Erythroblast (primary cell): Measurements from ENCODE around the gene MAD1L1.

Source experiments
- DNase-seq, 2 experiments: peaks; one replicate each; lab custom pipeline; 2025; lab: John Stamatoyannopoulos, UW
- GATA1 ChIP-seq: IDR thresholded peaks from 2 replicates; pipeline ENCODE4 v1.6.1; 2011; ENCODE audit warnings: low read depth, mild to moderate bottlenecking, control low read depth, low read length, moderate library complexity
- POLR2A ChIP-seq: IDR thresholded peaks from 2 replicates; pipeline ENCODE4 v1.6.1; 2011; ENCODE audit warnings: mild to moderate bottlenecking, low read length

MAD1L1 gene

DNA sequence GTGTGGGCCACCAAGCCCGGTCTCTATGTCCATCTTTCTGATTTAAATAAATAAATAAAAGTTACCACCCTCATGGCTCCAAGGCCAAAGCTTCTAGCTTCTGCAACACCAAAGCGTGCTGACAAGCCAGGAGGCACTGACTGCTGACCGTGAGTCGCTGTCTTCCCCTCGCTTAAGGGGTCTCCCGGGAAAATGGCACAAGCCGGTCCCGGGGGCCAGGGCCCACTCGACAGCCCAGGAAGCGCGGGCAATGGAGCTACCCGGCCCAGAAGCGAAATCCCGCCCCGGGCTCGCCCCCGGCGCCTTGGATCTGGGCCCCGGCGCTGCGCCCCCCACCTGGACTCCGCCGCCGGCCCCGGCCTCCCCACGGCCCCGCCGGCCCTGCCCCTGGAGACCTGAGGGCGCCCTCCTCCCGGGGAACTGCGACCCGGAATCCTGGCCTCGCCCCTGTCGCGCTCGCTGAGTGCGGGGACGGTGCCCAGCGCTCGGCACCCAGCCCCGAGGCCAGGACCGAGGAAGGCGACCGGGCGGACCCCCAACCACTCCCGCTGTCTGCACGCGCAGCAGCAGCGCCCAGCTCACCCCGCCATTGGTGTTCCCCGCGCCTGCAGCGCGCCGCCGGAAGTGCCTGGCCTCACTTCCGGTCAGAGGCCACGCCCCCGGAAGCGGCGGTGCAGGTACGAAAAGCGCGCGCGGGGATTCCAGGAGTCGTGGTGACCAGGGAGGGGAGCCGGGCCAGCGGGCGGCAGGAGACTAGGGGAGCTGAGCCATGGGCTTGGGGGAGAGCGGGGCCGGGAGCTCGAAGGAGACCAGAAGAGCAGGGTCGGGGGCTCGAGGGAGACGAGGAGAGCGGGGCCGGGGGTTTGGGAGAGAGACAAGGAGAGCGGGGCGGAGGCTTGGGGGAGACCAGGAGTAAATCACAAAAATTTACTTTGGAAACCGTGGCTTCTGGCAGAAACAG is 9.1 kb upstream of the MAD1L1 start, which contains the start of the genes MRM2 and NUDT1:
TSS of gene MRM2 (minus strand) at position 626 of the 961 bp plus-strand sequence. CDS start at position 590, 36 bp downstream.
TSS of gene NUDT1 (plus strand) at position 647 of the 961 bp plus-strand sequence. CDS start 2,349 bp downstream, outside the sequence.
- DNase-seq: peak; percentile 86 to 88
- TF ChIP-seq GATA1 (no peak), POLR2A (peak; percentile 62)

DNA sequence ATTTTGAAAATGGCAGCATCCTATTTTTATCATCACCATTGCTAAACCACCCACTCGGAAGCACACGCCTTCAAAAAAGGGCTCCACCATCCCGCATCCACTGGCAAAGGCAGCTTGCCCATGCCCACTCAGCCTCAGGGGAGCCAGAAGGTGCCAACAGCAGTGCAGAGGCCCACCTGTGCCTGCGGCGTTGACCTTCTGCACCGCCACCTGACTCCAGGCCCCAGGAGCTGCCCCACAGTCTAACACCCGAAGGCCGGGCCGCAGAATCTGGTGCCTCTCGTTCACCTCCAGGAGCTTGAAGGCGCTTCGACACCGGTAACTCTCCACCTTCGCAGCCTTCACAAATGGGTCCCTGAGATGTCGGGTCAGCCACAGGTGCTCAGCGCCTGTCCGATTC is 6.5 kb upstream of the MAD1L1 start:
- DNase-seq: no peak
- no peak for TF ChIP-seq POLR2A
- TF ChIP-seq GATA1: no peak

DNA sequence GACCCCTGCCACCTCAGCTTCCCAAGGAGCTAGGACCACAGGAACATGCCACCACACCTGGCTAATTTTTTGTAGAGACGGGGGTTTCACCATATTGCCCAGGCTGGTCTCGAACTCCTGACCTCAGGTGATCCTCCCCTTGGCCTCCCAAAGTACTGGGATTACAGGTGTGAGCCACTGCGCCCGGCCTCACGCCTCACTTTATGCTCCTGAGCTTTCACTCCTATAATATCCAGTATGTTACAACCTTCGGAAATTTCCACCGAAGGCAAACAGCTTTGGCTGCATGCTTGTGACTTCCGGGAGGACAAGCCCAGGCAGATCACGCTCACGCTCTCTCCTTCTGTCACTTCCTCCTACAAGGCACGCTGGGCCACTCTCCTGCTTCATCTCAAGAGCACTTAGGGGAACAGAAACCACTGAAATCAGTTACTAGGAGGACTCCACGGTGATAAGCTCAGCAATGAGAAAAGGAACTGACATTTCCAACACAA is 4.4 kb upstream of the MAD1L1 start:
- no peak for DNase-seq
- TF ChIP-seq GATA1 (no peak), POLR2A (no peak)

DNA sequence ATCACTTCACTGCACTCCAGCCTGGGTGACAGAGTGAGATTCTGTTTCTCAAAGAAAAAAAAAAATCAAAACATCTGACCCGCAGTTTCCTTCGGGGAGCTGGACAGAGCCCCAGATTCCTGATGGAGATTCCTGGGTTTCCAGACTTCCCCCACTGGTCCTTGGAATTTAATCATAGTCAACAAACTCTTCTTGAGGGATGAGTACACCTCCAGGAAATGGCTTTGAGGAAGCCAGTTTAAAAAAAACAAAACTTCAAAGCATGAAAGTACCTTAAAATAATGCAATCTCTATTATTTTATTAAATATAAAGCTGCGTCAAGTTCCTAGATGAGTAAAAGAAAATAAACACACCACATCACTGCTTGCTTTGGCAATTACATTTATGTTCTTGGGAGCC is 1.2 kb upstream of the MAD1L1 start:
- TF ChIP-seq GATA1 (no peak), POLR2A (no peak)
- DNase-seq: no peak

DNA sequence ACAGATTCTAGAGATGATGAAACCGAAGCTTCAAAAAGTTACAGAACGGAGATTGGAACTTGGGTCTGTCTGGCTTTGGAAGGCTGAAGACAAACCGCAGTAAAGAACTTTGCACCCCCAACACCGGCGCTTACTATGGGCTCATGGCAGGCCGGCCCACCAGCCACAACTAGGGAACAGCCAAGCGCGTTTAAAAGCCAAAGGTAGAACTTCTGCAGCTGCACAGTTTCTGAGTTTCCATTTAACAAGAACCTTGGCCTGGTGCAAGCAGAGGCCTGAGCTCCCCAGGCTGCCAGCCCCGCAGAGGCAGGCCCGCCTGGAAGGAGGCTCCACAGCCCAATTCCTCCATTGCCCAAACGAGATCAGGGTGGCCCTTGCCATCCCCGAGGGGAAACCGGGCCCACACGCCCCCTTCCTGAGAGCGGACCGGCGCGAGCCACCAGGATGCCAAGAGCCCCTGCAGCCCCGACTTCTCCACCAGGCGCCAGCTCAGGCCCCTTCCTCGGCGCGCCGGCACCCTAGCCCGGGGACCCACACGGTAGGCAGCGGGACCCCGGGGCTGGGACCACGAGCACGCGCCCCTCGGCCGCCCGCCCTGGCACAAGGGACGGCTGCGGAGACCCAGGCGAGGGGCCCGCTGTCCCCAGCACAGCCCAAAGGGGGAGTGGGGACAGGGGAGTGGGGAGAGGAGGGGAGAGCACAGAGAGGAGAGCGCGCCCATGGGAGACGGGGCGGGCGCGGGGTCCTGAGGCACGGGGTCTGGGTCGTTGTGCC is 566 bp downstream of the MAD1L1 start:
- TF ChIP-seq POLR2A: no peak
- no peak for TF ChIP-seq GATA1
- DNase-seq: peak; percentile 57 to 68

DNA sequence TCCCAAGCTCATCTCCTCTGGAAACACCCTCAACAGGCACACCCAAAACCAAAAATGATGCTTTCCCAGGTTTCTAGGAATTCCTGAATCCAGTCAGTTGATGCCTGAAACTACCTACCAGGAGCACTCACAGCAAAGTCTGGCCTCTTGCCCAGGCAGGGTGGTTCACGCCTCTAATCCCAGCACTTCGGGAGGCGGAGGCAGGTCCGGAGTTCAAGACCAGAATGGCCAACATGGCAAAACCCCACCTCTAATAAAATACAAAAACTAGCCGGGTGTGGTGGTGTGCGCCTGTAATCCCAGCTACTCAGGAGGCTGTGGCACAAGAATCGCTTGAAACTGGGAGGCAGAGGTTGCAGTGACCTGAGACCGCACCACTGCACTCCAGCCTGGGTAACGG is 1.9 kb downstream of the MAD1L1 start:
- TF ChIP-seq POLR2A (no peak), GATA1 (no peak)
- no peak for DNase-seq

DNA sequence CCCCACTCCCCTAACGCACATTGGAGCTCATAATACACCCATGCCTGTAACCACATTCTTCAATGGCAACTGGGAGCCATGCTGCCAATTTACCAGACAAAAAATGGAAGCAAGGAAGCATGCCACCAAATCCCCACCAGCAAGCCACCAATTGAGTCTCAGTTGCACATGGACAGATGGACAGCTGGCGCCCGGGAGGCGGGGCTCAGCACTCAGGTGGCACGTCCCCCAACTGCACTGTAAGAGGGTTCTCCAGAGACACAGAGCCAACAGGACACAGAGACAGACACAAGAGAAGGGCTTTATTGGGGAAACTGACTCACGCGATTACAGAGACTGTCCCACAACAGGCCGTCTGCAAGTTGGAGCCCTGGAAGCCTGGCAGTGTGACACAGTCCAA is 2.5 kb downstream of the MAD1L1 start:
- no peak for TF ChIP-seq GATA1
- TF ChIP-seq POLR2A: no peak
- no peak for DNase-seq

DNA sequence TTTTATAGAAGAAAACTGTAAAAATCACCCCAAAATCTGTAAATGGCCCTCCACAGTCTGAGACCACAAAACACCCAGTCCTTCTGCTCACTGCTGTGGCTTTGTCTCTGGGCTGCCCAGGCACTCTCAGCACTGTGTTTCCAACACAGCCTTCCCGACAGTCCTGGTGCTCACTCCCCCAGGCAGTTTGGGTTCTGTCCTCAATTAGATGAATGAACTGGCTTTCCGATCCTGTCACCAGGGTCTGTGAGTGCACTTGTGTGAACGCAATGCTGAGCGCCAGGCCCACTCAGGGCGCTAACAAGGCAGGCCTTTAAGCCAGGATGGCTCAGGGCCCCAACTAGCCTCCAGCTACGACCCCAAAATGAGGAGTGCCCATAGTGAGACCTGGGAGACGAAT is 3.3 kb downstream of the MAD1L1 start:
- no peak for TF ChIP-seq POLR2A
- no peak for TF ChIP-seq GATA1
- no peak for DNase-seq

DNA sequence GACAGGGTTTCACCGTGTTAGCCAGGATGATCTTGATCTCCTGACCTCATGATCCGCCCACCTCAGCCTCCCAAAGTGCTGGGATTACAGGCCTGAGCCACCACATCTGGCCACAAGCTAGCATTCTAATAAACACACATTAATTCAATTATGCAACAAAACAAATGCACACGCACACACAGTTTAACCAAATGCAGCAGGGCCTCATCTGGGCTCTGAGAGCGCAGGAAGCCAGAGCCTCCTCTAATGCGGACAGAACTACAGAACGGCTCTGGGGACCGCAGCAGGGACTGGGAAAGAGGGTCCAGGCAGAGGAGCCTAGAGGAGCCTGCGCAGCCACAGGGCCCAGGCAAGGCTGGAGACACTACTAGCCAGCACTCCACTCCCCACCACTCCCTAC is 3.8 kb downstream of the MAD1L1 start:
- TF ChIP-seq POLR2A (no peak), GATA1 (no peak)
- no peak for DNase-seq

DNA sequence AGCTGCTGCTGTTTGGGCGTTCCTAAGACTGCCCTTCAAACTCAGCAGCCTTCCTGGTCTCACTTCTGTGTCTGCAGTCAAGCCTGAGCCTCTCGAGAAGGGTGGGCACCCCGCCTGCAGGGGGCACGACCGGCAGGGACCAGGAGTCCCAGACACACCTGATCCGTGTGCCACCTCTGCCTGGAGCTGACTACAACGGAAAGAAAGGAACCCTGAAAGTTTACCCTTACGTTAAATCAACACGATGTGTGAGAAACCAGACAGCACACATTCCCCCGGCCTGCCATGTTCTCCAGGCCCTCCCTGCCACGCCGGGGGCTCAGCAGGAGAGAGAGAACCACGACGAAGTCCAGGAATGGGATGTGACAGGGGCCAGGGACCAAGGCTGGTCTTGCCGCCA is 5.0 kb downstream of the MAD1L1 start:
- TF ChIP-seq POLR2A (no peak), GATA1 (no peak)
- DNase-seq: no peak

DNA sequence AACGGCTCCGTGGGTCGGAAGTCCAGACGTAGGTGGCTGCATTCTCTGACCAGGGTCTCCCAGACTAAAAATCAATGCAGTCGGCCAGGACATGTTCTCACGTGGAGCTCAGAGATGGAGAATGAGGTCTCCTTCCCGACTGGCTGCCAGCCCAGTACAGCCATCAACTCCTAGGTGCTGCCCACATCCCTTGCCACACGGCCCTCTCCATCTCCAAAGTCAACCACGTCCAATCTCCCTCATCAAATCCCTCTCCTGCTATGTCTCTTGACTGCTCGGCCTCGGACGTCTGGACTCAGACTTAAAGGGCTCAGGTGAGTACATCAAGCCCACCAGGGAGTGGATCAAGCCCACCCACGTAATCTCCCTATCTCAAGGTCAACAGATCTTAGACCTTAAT is 6.9 kb downstream of the MAD1L1 start:
- no peak for DNase-seq
- TF ChIP-seq POLR2A (no peak), GATA1 (no peak)

DNA sequence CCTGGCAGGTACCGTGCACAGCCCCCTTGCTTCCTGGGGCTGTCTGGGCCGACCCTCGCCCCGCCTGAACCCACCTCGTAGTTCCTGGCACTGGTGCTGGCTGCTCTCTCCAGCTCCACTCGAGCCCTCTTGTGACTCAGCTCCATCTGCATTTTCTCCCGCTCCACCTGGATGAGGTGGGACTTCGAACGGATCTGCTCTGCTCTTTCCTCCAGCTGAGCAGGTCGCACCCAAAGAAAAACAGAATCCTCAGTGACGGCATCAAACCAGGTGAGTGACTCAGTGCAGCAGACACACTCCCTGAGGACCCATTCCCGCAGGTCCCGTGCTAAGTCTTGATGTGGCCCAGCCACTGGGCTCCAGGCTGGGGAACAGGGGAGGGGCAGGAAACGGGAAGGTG is 7.4 kb downstream of the MAD1L1 start:
- no peak for DNase-seq
- TF ChIP-seq POLR2A (no peak), GATA1 (no peak)

DNA sequence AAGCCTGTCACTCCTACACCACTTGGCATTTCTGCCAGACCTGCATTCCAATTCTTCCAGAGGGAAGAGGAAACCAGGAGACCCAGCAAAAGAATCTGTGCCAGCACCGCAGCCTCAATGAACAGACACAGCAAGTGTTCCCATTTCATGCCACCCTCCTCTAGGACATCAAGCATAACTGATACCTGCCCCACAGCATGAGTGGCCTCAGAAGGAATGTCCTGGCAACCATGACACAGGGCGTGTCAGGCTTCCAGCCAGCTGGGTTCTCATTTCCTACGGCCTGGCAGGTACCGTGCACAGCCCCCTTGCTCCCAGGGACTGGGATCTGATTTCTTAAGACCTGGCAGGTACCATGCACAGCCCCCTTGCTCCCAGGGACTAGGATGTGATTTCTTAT is 7.8 kb downstream of the MAD1L1 start:
- TF ChIP-seq POLR2A (no peak), GATA1 (no peak)
- DNase-seq: no peak

DNA sequence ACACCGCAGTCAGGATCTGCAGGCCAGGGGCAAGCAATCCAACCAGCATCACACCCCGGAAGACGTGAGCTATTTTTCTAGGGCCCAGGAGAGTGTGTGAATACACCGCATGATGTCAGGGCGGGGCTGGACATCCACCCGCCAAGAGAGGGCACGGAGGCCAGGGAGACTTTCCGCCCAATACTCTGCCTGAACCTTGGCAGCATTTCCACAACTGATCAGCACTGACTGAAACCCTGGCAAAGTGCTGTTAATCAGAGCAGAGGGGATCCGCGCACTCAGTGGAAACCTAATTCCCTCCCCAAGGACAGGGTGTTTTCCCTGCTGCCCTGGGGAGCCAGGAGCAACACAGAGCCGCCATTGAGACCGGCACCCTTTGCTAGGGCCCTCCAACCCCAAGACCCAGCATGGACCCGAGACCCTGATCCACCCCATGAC is 8.2 kb downstream of the MAD1L1 start:
- TF ChIP-seq POLR2A: no peak
- no peak for TF ChIP-seq GATA1
- no peak for DNase-seq

DNA sequence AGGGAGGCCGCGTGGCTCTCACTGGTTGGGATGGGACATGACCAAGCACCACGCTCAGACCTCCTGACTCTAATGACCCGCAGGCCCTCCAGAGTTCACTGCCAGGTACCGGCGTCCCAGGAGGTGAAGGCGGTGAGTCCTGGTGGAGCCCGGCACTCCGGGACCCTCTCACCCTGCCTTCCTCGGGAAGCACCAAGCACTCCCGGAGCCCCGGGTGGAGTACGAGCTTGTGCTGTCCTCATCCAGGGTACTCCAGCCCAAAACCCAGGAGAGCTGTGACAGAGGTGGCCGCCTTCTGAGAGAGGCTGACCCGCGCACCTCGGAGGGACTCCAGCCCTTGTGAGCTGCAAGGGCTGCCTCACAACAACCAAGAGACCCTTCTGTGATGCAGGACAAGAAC is 9.4 kb downstream of the MAD1L1 start:
- no peak for DNase-seq
- TF ChIP-seq POLR2A: no peak
- TF ChIP-seq GATA1: no peak
